ENCODE results near the gene GABARAP. TPM values are rescaled to one million over a fixed set of nuclear protein-coding genes. Genes with fewer than 3 reads are reported as not detected.

The GABARAP gene
- total and polyA plus RNA-seq, 2 of the 8 experiments (the other 6 are each of a cell fraction or from before 2014, with no cell fraction given): 252 to 581 TPM

- TF ChIP-seq E2F6 (IDR thresholded peaks at IDR 0.05): peak; percentile 44; the same call in 1 of the 2 replicates
- TF ChIP-seq HDAC2 (IDR thresholded peaks at IDR 0.05; ENCODE audit: borderline replicate concordance in 1 of 2, low read depth in 2 of 2, low read length in 2 of 2): peak; percentile 42 to 96; a peak in 2 of 4 replicates
- peak; percentile 80 for TF ChIP-seq BACH1 (IDR thresholded peaks at IDR 0.05; ENCODE audit: low read length)
- TF ChIP-seq, protein P1, sequence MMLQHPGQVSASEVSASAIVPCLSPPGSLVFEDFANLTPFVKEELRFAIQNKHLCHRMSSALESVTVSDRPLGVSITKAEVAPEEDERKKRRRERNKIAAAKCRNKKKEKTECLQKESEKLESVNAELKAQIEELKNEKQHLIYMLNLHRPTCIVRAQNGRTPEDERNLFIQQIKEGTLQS (IDR thresholded peaks at IDR 0.05; ENCODE audit: insufficient read depth, low read depth, low read length): no peak; the same call in 1 of the 2 replicates
- no peak; the same call in none of the 2 replicates for TF ChIP-seq TBP (IDR thresholded peaks at IDR 0.05; ENCODE audit: low read depth, low read length)
- TF ChIP-seq POLR2A (IDR thresholded peaks at IDR 0.05; ENCODE audit: control extremely low read depth in 1 of 2, low read depth in 2 of 2, low read length in 2 of 2): peak in 1 of 2 experiments; percentile 79; a peak in 2 of 3 replicates
- TF ChIP-seq YY1 (IDR thresholded peaks at IDR 0.05; ENCODE audit: low read depth, low read length): peak; percentile 71; the same call in 1 of the 2 replicates
- TF ChIP-seq ASH2L (IDR thresholded peaks at IDR 0.05; ENCODE audit: low read length): peak; percentile 60
- peak; percentile 66; the same call in 1 of the 2 replicates for TF ChIP-seq TAF1 (IDR thresholded peaks at IDR 0.05; ENCODE audit: low read depth, low read length)
- no peak for TF ChIP-seq MAFK (IDR thresholded peaks at IDR 0.05; ENCODE audit: low read depth, low read length)
- TF ChIP-seq TCF12 (IDR thresholded peaks at IDR 0.05; ENCODE audit: low read depth, low read length): peak; percentile 38; the same call in 1 of the 2 replicates
- TF ChIP-seq KDM4A (IDR thresholded peaks at IDR 0.05; ENCODE audit: low read depth, low read length, severe bottlenecking): peak; percentile 45
- TF ChIP-seq RBBP5 (IDR thresholded peaks at IDR 0.05; ENCODE audit: borderline replicate concordance, low read depth, low read length): no peak
- TF ChIP-seq SIX5 (IDR thresholded peaks at IDR 0.05; ENCODE audit: low read depth, low read length): no peak
- peak; percentile 78 for TF ChIP-seq TEAD4 (IDR thresholded peaks at IDR 0.05; ENCODE audit: low read depth, low read length)
- TF ChIP-seq SIN3A (conservative IDR thresholded peaks at IDR 0.05 in 1 of 2, IDR thresholded peaks at IDR 0.05 in 1 of 2; ENCODE audit: low read depth in 1 of 2, low read length in 2 of 2): peak; percentile 63 to 86; a peak in 3 of 4 replicates
- TF ChIP-seq SP4 (IDR thresholded peaks at IDR 0.05; ENCODE audit: low read length): peak; percentile 83
- peak; percentile 95 to 96 for TF ChIP-seq RAD21 (IDR thresholded peaks at IDR 0.05 in 1 of 2, conservative IDR thresholded peaks at IDR 0.05 in 1 of 2; ENCODE audit: low read depth in 2 of 2, low read length in 2 of 2)
- no peak for TF ChIP-seq RFX5 (IDR thresholded peaks at IDR 0.05; ENCODE audit: borderline replicate concordance, low read depth, low read length)
Measured at GRCh38 chr17:7280519-7281073, 38.3 kb upstream of the GABARAP start (continued).
